ENCODE results near the gene ACSBG1. TPM values are rescaled to one million over a fixed set of nuclear protein-coding genes. Genes with fewer than 3 reads are reported as not detected.

Gene ACSBG1
- total and polyA plus RNA-seq, 2 of the 8 experiments (the other 6 are each of a cell fraction or from before 2014, with no cell fraction given): 5.4 to 7.1 TPM

- no peak for TF ChIP-seq RAD21 (IDR thresholded peaks at IDR 0.05 in 1 of 2, conservative IDR thresholded peaks at IDR 0.05 in 1 of 2; ENCODE audit: low read depth in 2 of 2, low read length in 2 of 2)
- no peak for TF ChIP-seq ATF2 (IDR thresholded peaks at IDR 0.05; ENCODE audit: low read length)
- no peak for TF ChIP-seq HDAC2 (IDR thresholded peaks at IDR 0.05; ENCODE audit: borderline replicate concordance in 1 of 2, low read depth in 2 of 2, low read length in 2 of 2)
Observed at GRCh38 chr15:78222745-78223395, 11.5 kb downstream of the ACSBG1 start (continued).

All from H1 (cell line).